ENCODE data around the gene RNF150.

The RNF150 gene

DNA sequence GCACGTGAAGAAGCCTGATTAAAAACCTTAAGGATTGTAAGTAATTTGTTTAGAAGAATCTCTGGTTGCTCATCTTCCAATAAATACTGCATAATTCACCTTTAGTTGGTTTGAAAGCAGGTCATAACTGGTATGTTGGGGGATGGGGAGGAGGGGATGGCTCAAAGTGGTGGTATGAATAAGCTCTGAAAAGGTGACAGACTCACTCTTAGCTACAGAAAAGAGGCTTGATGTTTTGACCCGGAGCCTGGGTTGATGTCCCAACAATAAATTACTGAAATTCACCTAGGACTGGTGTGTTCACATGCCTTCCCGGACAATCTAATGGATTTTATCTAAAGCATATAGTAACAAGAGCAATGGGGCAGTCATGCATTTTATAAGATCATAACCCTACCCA is 245.2 kb downstream of the RNF150 start:
- TF ChIP-seq GATA3 (IDR thresholded peaks at IDR 0.05; ENCODE audit: low read depth, low read length) (no peak), GATA2 (IDR thresholded peaks at IDR 0.05; ENCODE audit: low read depth, low read length) (no peak)

- TF ChIP-seq GATA2 (IDR thresholded peaks at IDR 0.05; ENCODE audit: low read depth, low read length), result no peak
- no peak for TF ChIP-seq GATA3 (IDR thresholded peaks at IDR 0.05; ENCODE audit: low read depth, low read length)
Observed at GRCh38 chr4:140887467-140887866, 245.8 kb downstream of the RNF150 start.

- TF ChIP-seq GATA2 (IDR thresholded peaks at IDR 0.05; ENCODE audit: low read depth, low read length), result no peak
- no peak for TF ChIP-seq GATA3 (IDR thresholded peaks at IDR 0.05; ENCODE audit: low read depth, low read length)
Observed at GRCh38 chr4:140884431-140885058, 248.7 kb downstream of the RNF150 start.

GRCh38 chr4:140877781-140878180 is 255.5 kb downstream of the RNF150 start:
- TF ChIP-seq GATA3 (IDR thresholded peaks at IDR 0.05; ENCODE audit: low read depth, low read length), result no peak
- no peak for TF ChIP-seq GATA2 (IDR thresholded peaks at IDR 0.05; ENCODE audit: low read depth, low read length)

- TF ChIP-seq GATA3 (IDR thresholded peaks at IDR 0.05; ENCODE audit: low read depth, low read length) (no peak), GATA2 (IDR thresholded peaks at IDR 0.05; ENCODE audit: low read depth, low read length) (no peak)
Observed at GRCh38 chr4:140876615-140877364, 256.5 kb downstream of the RNF150 start.

GRCh38 chr4:140875746-140876452 is 257.4 kb downstream of the RNF150 start:
- TF ChIP-seq GATA3 (IDR thresholded peaks at IDR 0.05; ENCODE audit: low read depth, low read length), result peak; percentile 87
- TF ChIP-seq GATA2 (IDR thresholded peaks at IDR 0.05; ENCODE audit: low read depth, low read length), result peak; percentile 79; the same call in 1 of the 2 replicates

GRCh38 chr4:140874056-140874455 is 259.2 kb downstream of the RNF150 start:
- TF ChIP-seq GATA2 (IDR thresholded peaks at IDR 0.05; ENCODE audit: low read depth, low read length) (no peak), GATA3 (IDR thresholded peaks at IDR 0.05; ENCODE audit: low read depth, low read length) (no peak)

DNA sequence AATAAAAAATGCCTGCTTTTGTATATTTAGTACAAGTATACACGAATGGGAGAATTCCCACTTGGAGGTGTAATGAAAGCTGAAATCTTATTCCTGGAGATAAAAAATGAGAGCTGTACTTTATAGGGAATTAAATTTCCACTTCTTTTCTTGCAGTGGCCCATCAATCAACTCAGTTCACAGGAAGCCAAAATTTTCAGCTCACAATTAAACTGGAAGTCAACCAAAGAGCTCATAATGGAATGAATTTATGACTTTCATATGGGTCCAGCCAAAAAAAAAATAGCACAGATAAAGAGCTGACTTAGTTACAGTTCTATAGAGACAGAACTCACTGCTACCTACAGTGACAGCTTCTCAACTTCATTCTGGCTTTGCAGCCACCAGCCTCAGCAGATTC is 261.9 kb downstream of the RNF150 start:
- TF ChIP-seq GATA2 (IDR thresholded peaks at IDR 0.05; ENCODE audit: low read depth, low read length) (no peak), GATA3 (IDR thresholded peaks at IDR 0.05; ENCODE audit: low read depth, low read length) (no peak)

DNA sequence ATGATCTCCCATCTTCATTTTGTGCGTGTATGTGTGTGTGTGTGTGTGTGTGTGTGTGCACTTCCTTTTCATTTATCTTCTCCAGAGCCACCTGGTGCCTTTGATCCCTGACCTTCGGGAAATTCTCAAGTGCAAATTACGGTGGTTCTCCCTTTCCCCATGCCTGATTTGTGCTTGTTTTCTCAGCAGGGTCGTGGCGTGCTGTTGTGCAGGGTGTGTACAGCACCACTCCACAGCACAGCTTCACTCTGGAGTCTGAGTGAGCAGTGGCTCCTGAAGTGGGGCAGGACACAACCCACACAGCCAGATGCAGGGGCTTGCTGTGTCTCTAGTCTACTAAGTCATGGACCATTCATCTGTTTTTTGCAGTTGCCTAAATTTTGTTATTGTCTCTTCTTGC is 262.8 kb downstream of the RNF150 start:
- TF ChIP-seq GATA3 (IDR thresholded peaks at IDR 0.05; ENCODE audit: low read depth, low read length) (no peak), GATA2 (IDR thresholded peaks at IDR 0.05; ENCODE audit: low read depth, low read length) (no peak)

GRCh38 chr4:140869446-140869845 is 263.8 kb downstream of the RNF150 start:
- TF ChIP-seq GATA3 (IDR thresholded peaks at IDR 0.05; ENCODE audit: low read depth, low read length) (no peak), GATA2 (IDR thresholded peaks at IDR 0.05; ENCODE audit: low read depth, low read length) (no peak)

GRCh38 chr4:140867356-140867755 is 265.9 kb downstream of the RNF150 start:
- TF ChIP-seq GATA2 (IDR thresholded peaks at IDR 0.05; ENCODE audit: low read depth, low read length) (no peak), GATA3 (IDR thresholded peaks at IDR 0.05; ENCODE audit: low read depth, low read length) (no peak)

DNA sequence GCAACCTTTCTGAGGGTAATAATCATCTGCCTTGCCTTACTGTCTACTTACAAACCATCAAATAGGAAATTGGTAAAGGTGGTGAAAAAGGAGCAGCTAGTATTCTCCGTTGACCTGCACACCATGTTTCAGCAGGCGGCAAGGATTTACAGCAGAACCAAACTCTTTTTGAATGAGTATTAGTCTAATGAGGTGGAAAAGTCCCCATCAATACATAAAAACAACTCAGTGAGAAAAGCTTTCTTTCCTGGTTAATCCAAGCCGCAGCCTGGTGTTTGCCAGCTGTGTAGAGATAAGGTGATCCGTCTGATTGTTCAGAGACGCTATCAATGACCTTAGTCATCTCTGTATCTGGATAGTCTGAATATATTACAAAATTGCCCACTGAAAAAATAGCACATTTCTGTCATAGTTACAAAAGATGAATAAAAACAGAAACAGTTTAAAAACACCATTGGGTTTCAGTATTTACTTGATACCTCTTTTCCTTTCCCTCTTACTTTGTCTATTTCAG is 266.7 kb downstream of the RNF150 start:
- peak; percentile 28; the same call in 1 of the 2 replicates for TF ChIP-seq GATA3 (IDR thresholded peaks at IDR 0.05; ENCODE audit: low read depth, low read length)
- TF ChIP-seq GATA2 (IDR thresholded peaks at IDR 0.05; ENCODE audit: low read depth, low read length), result peak; percentile 72

GRCh38 chr4:140865253-140866217 is 267.7 kb downstream of the RNF150 start:
- no peak for TF ChIP-seq GATA2 (IDR thresholded peaks at IDR 0.05; ENCODE audit: low read depth, low read length)
- no peak for TF ChIP-seq GATA3 (IDR thresholded peaks at IDR 0.05; ENCODE audit: low read depth, low read length)

All from SH-SY5Y (cell line).